Right lobe of liver (tissue), 4 donors: ENCODE measurements around the gene FUT2.

Source experiments
- POLR2A ChIP-seq: fragments of 450-650 bp; IDR thresholded peaks from one replicate; pipeline ENCODE4 v1.6.1; 2017; ENCODE audit warnings: antibody characterized with exemption, mild to moderate bottlenecking
- TF ChIP-seq, protein P1 (sequence below), 4 donors: fragments of 200-600 bp in 3 of 4; fragments of 450-650 bp in 1 of 4; IDR thresholded peaks; one replicate each; pipeline versions ENCODE4 v1.5.1 to v1.8.0; 2016 to 2022; ENCODE audit warnings: antibody characterized with exemption in 4 of 4, mild to moderate bottlenecking in 2 of 4
- donor health status: DM: no; HTN: no; CAD: no.
- donor health status: DM: no; HTN: no; CAD: no.
- donor health status: DM: no; HTN: yes; CAD: no.

DNA sequence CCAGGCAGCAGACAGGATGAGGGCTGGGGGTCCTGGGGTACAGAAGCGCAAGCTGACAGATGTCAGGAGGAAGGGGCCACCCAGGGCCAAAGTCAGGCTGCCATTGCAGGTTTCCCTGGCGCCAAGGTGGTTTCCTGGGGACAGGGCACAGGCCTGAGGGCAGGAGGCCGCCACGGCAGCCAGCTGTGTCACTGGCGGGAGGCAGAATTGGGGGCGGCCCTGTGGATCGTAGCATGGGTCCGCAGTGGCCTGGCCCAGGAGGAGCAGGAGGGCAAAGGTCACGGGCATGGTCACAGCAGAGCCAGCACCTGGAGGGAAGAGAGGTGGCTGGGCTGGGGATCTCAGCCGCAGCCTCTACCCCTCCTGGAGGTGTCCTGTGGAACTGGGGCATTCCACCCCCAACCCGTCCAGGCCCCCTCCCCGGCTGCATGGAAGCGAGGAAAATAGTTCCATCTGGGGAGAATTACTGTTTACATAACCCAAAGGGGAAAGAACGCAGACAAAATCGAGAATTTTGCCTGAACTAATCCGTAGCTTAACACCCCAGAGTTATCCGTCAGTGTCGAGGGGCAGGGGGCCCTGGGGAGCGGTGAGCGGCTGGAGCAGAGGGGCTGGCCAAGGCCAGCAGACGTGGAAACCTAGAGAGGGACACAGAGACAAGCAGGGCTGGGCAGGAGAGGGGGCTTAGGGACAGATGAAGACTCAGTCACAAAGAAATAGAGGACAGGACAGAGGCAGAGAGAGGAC lies 24.9 kb upstream of the FUT2 start:
- TF ChIP-seq POLR2A, result no peak
- TF ChIP-seq, protein P1, sequence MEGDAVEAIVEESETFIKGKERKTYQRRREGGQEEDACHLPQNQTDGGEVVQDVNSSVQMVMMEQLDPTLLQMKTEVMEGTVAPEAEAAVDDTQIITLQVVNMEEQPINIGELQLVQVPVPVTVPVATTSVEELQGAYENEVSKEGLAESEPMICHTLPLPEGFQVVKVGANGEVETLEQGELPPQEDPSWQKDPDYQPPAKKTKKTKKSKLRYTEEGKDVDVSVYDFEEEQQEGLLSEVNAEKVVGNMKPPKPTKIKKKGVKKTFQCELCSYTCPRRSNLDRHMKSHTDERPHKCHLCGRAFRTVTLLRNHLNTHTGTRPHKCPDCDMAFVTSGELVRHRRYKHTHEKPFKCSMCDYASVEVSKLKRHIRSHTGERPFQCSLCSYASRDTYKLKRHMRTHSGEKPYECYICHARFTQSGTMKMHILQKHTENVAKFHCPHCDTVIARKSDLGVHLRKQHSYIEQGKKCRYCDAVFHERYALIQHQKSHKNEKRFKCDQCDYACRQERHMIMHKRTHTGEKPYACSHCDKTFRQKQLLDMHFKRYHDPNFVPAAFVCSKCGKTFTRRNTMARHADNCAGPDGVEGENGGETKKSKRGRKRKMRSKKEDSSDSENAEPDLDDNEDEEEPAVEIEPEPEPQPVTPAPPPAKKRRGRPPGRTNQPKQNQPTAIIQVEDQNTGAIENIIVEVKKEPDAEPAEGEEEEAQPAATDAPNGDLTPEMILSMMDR (IDR thresholded peaks at IDR 0.05), result no peak
